GM12872 (cell line): ENCODE measurements around the gene HDAC9.

Source experiments
- TF ChIP-seq, protein P1 (sequence below): IDR thresholded peaks from 3 replicates; pipeline ENCODE4 v1.5.1; 2011; ENCODE audit warnings: low read depth, mild to moderate bottlenecking, low read length, moderate library complexity; ENCODE audit not compliant: insufficient read depth

Gene HDAC9

DNA sequence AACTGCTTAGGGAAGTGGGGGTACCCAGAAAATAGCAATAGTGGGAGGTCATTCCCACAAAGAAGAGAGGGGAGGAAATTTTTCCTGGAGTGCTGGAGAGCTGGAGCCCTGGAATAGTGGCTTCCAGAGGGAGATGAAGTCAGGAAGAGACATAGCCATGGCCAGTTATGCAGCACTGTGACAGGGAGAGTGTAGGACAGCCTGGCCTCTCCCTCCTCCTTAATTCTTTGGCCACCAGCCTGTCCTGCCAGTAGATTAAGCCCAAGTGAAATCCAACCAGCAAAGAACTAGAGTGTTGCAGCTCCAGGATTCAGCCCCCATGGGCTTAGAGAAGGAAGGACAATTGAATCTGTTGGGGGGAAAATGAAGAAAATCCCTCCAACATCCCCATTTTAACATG lies 130.5 kb downstream of the HDAC9 start:
- TF ChIP-seq, protein P1, sequence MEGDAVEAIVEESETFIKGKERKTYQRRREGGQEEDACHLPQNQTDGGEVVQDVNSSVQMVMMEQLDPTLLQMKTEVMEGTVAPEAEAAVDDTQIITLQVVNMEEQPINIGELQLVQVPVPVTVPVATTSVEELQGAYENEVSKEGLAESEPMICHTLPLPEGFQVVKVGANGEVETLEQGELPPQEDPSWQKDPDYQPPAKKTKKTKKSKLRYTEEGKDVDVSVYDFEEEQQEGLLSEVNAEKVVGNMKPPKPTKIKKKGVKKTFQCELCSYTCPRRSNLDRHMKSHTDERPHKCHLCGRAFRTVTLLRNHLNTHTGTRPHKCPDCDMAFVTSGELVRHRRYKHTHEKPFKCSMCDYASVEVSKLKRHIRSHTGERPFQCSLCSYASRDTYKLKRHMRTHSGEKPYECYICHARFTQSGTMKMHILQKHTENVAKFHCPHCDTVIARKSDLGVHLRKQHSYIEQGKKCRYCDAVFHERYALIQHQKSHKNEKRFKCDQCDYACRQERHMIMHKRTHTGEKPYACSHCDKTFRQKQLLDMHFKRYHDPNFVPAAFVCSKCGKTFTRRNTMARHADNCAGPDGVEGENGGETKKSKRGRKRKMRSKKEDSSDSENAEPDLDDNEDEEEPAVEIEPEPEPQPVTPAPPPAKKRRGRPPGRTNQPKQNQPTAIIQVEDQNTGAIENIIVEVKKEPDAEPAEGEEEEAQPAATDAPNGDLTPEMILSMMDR, result no peak

DNA sequence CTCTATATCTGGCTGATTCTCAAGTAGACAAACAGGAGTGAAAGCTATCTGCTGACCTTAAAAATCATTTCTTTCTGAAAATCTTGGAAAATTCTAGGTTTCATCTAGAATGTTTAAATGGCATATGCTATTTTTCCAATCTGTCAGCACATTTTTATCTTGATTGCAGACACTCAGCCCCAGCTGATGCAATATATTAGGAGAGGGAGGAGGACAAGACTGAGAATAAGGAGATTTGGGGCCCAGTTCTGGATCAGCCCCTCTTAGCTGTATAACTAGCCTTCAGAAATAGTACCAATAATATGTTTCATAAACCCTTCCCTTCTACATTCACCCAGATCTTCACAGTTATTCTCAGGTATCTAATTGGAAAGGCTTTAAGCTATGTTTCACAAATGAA lies 131.2 kb downstream of the HDAC9 start:
- TF ChIP-seq, protein P1, result no peak

DNA sequence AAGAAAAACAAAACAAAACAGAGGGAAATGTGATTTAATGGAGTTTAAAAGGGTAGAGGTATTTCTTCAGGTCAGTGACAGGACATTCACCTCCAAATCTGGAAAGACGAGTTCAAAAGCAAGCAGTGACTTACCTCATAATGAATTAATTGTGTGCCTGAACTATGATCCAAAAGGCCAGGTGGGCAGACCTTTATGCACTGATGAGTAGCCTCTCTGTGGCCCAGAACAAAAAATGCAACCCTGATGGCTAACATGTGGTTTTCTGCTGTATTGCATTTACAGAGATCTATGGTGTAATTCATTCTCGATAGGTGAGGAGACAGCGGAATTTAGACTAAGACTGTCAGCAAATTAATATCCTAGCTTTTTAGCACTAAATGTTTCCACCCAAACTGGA lies 142.0 kb downstream of the HDAC9 start:
- TF ChIP-seq, protein P1, result no peak

DNA sequence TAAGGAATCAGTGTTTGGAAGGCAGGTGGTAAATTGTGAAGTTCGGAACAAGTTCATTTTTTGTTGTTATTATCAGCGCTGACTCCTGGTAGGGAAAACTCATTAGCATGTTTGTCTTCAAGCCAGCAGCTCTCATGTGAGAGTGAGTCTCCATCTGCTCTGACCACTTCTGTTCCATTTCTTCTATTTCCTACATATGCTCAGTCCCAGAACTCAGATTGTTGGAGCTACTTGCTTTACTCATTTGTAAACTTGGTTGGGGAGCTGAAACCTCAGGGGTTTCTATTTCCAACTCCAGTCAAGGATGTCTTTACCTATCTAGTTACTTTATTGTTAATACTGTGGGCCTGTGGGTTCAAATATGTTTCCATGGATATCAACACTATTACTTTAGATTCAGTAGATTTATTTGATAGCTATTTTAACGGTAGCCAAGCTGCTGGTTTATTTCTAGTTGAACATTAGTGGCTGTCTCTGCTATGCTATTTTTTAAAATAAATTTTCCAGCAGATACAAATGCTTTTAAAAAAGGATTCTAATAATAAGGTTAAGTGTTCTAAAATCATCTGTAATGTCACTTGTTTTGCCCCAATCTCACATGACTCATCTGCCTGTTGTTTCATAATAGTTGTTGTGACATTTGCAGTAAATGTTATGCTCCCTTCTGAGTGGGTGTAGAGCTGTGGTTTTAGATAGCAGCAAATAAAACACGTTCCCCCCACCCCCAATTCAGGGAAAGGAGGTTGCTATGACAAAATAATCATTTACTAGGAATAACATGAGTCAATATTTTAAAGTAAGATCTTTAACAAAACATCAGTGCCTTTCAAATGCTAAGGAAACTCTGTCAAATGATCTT lies 143.3 kb downstream of the HDAC9 start:
- TF ChIP-seq, protein P1, result no peak

DNA sequence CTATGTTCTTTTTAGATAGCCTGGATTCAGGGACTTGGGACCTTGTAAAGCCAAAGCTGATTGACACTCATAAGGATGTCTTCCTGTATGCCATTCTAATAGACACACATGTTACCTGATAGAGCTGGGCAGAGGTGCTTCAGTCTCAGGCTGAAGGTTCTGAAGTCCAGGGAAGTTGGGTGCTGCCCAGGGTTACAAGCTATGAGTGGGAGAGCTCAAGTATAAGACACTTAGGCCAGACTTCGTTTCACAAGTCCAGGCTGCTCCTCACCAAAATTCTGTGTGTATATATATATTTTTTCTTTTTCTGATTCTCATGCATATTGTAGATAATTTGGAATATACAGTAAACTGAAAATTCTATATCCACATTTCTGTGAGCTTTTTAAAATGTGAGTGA lies 144.2 kb downstream of the HDAC9 start:
- TF ChIP-seq, protein P1, result no peak

DNA sequence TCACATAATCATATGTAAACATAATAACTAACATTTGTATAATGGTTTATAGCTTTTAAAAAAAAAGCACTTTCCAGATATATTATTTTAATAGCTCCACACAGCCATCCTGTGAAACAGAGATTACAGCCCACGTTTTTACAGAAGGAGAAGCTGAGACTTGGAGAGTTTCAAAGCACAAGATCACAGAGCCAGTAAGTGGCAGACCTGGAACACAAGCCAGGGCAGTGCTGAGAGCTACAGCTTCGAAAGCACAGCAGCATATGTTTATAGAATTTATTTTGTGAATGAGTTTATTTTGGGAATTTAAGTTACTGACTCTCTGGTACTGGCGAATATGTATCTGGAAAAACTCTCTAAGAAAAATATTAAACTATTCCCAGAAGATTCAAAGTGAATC lies 149.4 kb downstream of the HDAC9 start:
- TF ChIP-seq, protein P1, result no peak

DNA sequence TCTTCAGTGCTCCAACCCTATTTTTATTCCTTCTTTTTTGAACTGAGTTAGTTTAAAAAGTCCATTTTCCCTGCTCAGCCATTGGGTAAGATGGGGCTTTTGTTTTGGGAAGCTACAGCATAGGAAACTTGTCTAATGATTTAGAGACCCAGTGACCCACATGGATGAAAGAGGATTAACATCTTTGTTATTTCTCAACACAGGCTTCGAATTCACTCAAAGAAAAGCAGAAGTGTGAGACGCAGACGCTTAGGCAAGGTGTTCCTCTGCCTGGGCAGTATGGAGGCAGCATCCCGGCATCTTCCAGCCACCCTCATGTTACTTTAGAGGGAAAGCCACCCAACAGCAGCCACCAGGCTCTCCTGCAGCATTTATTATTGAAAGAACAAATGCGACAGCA lies 152.0 kb downstream of the HDAC9 start:
- TF ChIP-seq, protein P1, result no peak
